ENCODE measurements around the gene PRLHR. TPM values are rescaled to one million over a fixed set of nuclear protein-coding genes. Genes with fewer than 3 reads are reported as not detected.

PRLHR gene
- polyA plus RNA-seq, 1 of the 3 experiments (the other 2 are of a cell fraction) = not detected

GRCh38 chr10:118542205-118542604 lies 53.2 kb downstream of the PRLHR start:
- POLR2A ChIA-PET = no interaction called here
- Histone ChIP-seq H3K36me3 (replicated peaks in 1 of 2; ENCODE audit: control insufficient read depth in 1 of 2, insufficient read depth in 2 of 2, low read length in 1 of 2) (no peaks in the 10 kb centered on the region), H3K4me1 (ENCODE audit: control insufficient read depth in 1 of 2, insufficient read depth in 2 of 2, low read depth in 1 of 2, low read length in 1 of 2) (no peaks in the 10 kb centered on the region; a peak in 1 of 4 replicates), H3K4me2 (no peak overlapping the region), H3K27me3 (ENCODE audit: insufficient read depth) (no peaks in the 10 kb centered on the region; the same call in 1 of the 2 replicates), H3K79me2 (ENCODE audit: insufficient read depth) (no peaks in the 10 kb centered on the region), H3F3A (replicated peaks; ENCODE audit: insufficient read depth) (no peaks in the 10 kb centered on the region), H3K4me3 (ENCODE audit: low read depth in 2 of 2, low read length in 1 of 2) (no peak overlapping the region), H3K9me2 (no peaks in the 10 kb centered on the region), H3K27ac (ENCODE audit: low read depth in 2 of 2, low read length in 1 of 2) (no peak overlapping the region), H3K9ac (no peak overlapping the region), H4K20me1 (ENCODE audit: insufficient read depth) (no peaks in the 10 kb centered on the region), H2AFZ (ENCODE audit: low read depth) (no peak overlapping the region), H3K9me3 (no peaks in the 10 kb centered on the region)
- 29% methylated on average over 1 of the region's 1 CpG for WGBS (ENCODE audit: low lambda C conversion rate)
- no peak for TF ChIP-seq GATA2 (CRISPR knock-in tag; IDR thresholded peaks at IDR 0.05)
- TF ChIP-seq EP300 (IDR thresholded peaks at IDR 0.05; ENCODE audit: borderline replicate concordance in 1 of 2, low read depth in 1 of 2, low read length in 1 of 2) = no peak
- no peak for TF ChIP-seq CTCF (IDR thresholded peaks at IDR 0.05)
- no peak for TF ChIP-seq ELF1 (IDR thresholded peaks at IDR 0.05)
- TF ChIP-seq FOXM1 (IDR thresholded peaks at IDR 0.05; ENCODE audit: low read depth) = no peak
- no peak for TF ChIP-seq EZH2phosphoT487 (IDR thresholded peaks at IDR 0.05; ENCODE audit: borderline replicate concordance, low read depth)
- no peak for TF ChIP-seq MAX (IDR thresholded peaks at IDR 0.05; ENCODE audit: low read depth)
- DNase-seq = no peak
- CTCF ChIA-PET = interaction anchor here (0.9 to 4.9 kb wide), 7 partner anchors 9 to 1046 kb away, joined by 3 to 34 read pairs (median 6); no protein-coding TSS in a partner anchor

- POLR2A ChIA-PET = no interaction called here
- Histone ChIP-seq H3K27me3 (ENCODE audit: insufficient read depth) (no peaks in the 10 kb centered on the region; the same call in 1 of the 2 replicates), H3K36me3 (replicated peaks in 1 of 2; ENCODE audit: control insufficient read depth in 1 of 2, insufficient read depth in 2 of 2, low read length in 1 of 2) (no peaks in the 10 kb centered on the region), H3K4me1 (ENCODE audit: control insufficient read depth in 1 of 2, insufficient read depth in 2 of 2, low read depth in 1 of 2, low read length in 1 of 2) (no peaks in the 10 kb centered on the region; a peak in 1 of 4 replicates), H2AFZ (ENCODE audit: low read depth) (no peak overlapping the region), H3K27ac (ENCODE audit: low read depth in 2 of 2, low read length in 1 of 2) (no peak overlapping the region), H3K4me3 (ENCODE audit: low read depth in 2 of 2, low read length in 1 of 2) (no peak overlapping the region), H4K20me1 (ENCODE audit: insufficient read depth) (no peaks in the 10 kb centered on the region), H3F3A (replicated peaks; ENCODE audit: insufficient read depth) (no peaks in the 10 kb centered on the region), H3K9me3 (no peaks in the 10 kb centered on the region), H3K4me2 (no peak overlapping the region), H3K9me2 (no peaks in the 10 kb centered on the region), H3K9ac (no peak overlapping the region), H3K79me2 (ENCODE audit: insufficient read depth) (no peaks in the 10 kb centered on the region)
- CTCF ChIA-PET = interaction anchor here (0.9 to 4.9 kb wide), 3 partner anchors 9 to 1045 kb away, joined by 3 to 34 read pairs (median 10); no protein-coding TSS in a partner anchor
- no peak for DNase-seq
- TF ChIP-seq FOXM1 (IDR thresholded peaks at IDR 0.05; ENCODE audit: low read depth) (no peak), NFIC (IDR thresholded peaks at IDR 0.05; ENCODE audit: borderline replicate concordance) (no peak), TAF1 (IDR thresholded peaks at IDR 0.05; ENCODE audit: borderline replicate concordance, low read depth, low read length) (no peak), JUND (IDR thresholded peaks at IDR 0.05) (no peak), GABPA (IDR thresholded peaks at IDR 0.05; ENCODE audit: low read depth) (no peak), CHD2 (IDR thresholded peaks at IDR 0.05; ENCODE audit: low read length, partially characterized antibody) (no peak), TCF12 (IDR thresholded peaks at IDR 0.05) (no peak), ELF1 (IDR thresholded peaks at IDR 0.05) (no peak), FOXJ3 (CRISPR knock-in tag; IDR thresholded peaks at IDR 0.05) (no peak), TEAD4 (IDR thresholded peaks at IDR 0.05; ENCODE audit: borderline replicate concordance, insufficient read depth) (no peak), SMC3 (IDR thresholded peaks at IDR 0.05; ENCODE audit: low read depth, low read length) (no peak), RCOR1 (IDR thresholded peaks at IDR 0.05; ENCODE audit: low read length) (no peak), USF2 (IDR thresholded peaks at IDR 0.05; ENCODE audit: borderline replicate concordance, low read depth, low read length) (no peak), YY1 (IDR thresholded peaks at IDR 0.05; ENCODE audit: low read depth) (no peak), GATA2 (CRISPR knock-in tag; IDR thresholded peaks at IDR 0.05) (no peak), CTCF (IDR thresholded peaks at IDR 0.05) (no peak), REST (IDR thresholded peaks at IDR 0.05; ENCODE audit: low read depth, low read length) (no peak)
- 59% methylated on average over 3 of the region's 3 CpGs for WGBS (ENCODE audit: low lambda C conversion rate)
Measured at GRCh38 chr10:118541718-118542117, 53.7 kb downstream of the PRLHR start.
